ENCODE data around the gene GUCD1. TPM values are rescaled to one million over a fixed set of nuclear protein-coding genes. Genes with fewer than 3 reads are reported as not detected.

Gene GUCD1
- total RNA-seq, 2 donors from 2014 or later = 96.4 to 98.2 TPM

GRCh38 chr22:24504956-24505736 is 49.8 kb downstream of the GUCD1 start:
- no peak for ATAC-seq (replicated peaks in 1 of 2)
- Mint-ChIP-seq H3K9me3 (no peaks in the 10 kb centered on the region), H3K27me3 (ENCODE audit: low read depth) (no peaks in the 10 kb centered on the region), H3K4me3 (no peak overlapping the region), H3K36me3 (ENCODE audit: insufficient read depth in 2 of 2) (no peaks in the 10 kb centered on the region), H3K4me1 (ENCODE audit: low read depth) (peaks cover 16% of the 10 kb centered on the region), H3K27ac (no peak overlapping the region)
- no peak for DNase-seq

DNA sequence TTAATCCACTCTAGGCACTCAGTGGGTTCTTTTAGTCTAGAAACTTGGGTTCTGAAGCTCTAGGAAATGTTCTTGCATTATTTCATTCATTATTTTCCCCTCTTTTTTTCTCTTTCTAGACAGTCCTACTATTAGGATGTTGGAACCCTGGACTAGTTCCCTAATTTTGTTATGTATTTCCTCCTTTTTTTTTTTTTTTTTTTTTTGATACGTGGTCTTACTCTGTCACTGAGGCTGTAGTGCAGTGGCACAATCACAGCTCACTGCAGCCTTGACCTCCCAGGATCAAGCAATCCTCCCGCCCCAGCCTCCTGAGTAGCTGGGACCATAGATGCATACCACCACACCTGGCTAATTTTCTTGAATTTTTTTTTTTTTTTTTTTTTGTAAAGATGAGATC is 50.4 kb downstream of the GUCD1 start:
- Mint-ChIP-seq H3K4me1 (ENCODE audit: low read depth) (peaks cover 16% of the 10 kb centered on the region), H3K36me3 (ENCODE audit: insufficient read depth in 2 of 2) (no peaks in the 10 kb centered on the region), H3K4me3 (no peak overlapping the region), H3K9me3 (no peaks in the 10 kb centered on the region), H3K27ac (no peak overlapping the region), H3K27me3 (ENCODE audit: low read depth) (no peaks in the 10 kb centered on the region)
- ATAC-seq (replicated peaks in 1 of 2) (no peak), DNase-seq (no peak)

- no peak overlapping the region for H3K4me3 Mint-ChIP-seq
- no peak overlapping the region for H3K27ac Mint-ChIP-seq
- no peaks in the 10 kb centered on the region for H3K27me3 Mint-ChIP-seq (ENCODE audit: low read depth)
- DNase-seq = no peak
- no peaks in the 10 kb centered on the region for H3K36me3 Mint-ChIP-seq (ENCODE audit: insufficient read depth in 2 of 2)
- peaks cover 16% of the 10 kb centered on the region for H3K4me1 Mint-ChIP-seq (ENCODE audit: low read depth)
- H3K9me3 Mint-ChIP-seq = no peaks in the 10 kb centered on the region
- no peak for ATAC-seq (replicated peaks in 1 of 2)
Measured at GRCh38 chr22:24503843-24504338, 51.0 kb downstream of the GUCD1 start.

GRCh38 chr22:24503137-24503842 is 51.6 kb downstream of the GUCD1 start:
- peak; percentile 85 to 89 for ATAC-seq (replicated peaks in 1 of 2)
- Mint-ChIP-seq H3K27me3 (ENCODE audit: low read depth) (no peaks in the 10 kb centered on the region), H3K4me3 (no peak overlapping the region), H3K9me3 (no peaks in the 10 kb centered on the region), H3K4me1 (ENCODE audit: low read depth) (peaks cover 17% of the 10 kb centered on the region), H3K36me3 (ENCODE audit: insufficient read depth in 2 of 2) (no peaks in the 10 kb centered on the region), H3K27ac (no peak overlapping the region)
- DNase-seq = peak; percentile 59 to 71

DNA sequence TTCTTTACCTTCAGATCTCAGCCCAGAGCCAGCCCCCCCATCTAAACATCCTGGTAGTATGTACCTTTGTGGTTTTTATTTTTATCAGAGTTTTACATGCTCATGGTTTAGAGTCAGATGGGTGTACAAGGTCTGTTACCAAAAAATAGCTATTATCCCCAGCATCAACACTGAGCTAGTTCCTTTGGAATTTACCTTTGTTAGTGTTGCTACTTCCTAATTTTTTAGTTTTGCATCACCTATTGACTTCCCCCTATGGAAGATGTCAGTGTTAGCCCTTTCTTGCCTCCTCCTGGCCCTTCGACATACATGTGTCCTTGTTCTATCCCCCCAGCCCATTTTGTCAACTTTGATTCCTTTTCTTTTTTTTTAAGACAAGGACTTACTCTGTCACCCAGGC is 52.4 kb downstream of the GUCD1 start:
- H3K9me3 Mint-ChIP-seq = no peaks in the 10 kb centered on the region
- ATAC-seq (replicated peaks in 1 of 2) (no peak), DNase-seq (no peak)
- H3K36me3 Mint-ChIP-seq (ENCODE audit: insufficient read depth in 2 of 2) = no peaks in the 10 kb centered on the region
- H3K4me3 Mint-ChIP-seq = no peak overlapping the region
- peaks cover 24% of the 10 kb centered on the region for H3K4me1 Mint-ChIP-seq (ENCODE audit: low read depth)
- no peaks in the 10 kb centered on the region for H3K27me3 Mint-ChIP-seq (ENCODE audit: low read depth)
- H3K27ac Mint-ChIP-seq = no peak overlapping the region

- Mint-ChIP-seq H3K27me3 (ENCODE audit: low read depth) (no peaks in the 10 kb centered on the region), H3K4me1 (ENCODE audit: low read depth) (peaks cover 25% of the 10 kb centered on the region), H3K27ac (no peak overlapping the region), H3K9me3 (no peaks in the 10 kb centered on the region), H3K4me3 (no peak overlapping the region), H3K36me3 (ENCODE audit: insufficient read depth in 2 of 2) (no peaks in the 10 kb centered on the region)
- ATAC-seq (replicated peaks in 1 of 2) = no peak
- DNase-seq = no peak
Measured at GRCh38 chr22:24502034-24502433, 52.9 kb downstream of the GUCD1 start.

DNA sequence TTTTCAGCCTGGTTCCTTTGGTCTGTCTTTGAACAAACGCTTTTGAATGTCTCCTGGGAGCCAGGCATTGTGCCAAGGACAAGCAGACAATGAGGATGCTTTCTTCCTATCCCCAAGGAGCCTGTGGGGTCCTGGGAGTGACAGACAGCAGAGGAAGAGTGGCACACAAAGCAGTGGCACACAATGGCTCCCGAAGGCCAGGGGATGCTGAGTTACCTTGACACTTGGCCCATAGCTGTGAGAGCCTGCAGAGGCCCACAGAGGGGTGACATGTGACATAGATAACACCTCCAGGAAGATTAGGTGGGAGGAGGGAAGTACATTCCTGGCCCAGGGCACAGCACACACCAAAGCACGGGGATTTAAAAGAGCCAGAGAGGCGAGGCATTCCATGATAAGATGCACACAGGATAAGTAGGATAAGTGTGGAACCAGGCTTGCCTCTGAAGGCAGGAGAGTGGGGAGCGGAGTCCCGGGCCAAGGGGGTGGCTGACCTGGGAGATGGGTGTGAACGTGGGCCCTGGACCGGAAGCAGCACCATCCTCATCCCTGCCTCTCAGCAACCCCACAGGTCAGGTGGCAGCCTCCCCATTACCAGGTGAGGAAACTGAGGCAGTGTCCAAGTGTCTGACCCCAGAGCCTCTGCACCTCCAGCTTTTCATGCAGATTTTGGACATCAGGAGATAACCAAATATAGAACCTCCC is 53.5 kb downstream of the GUCD1 start:
- no peak overlapping the region for H3K27ac Mint-ChIP-seq
- DNase-seq (no peak), ATAC-seq (replicated peaks in 1 of 2) (no peak)
- H3K4me3 Mint-ChIP-seq = no peak overlapping the region
- no peaks in the 10 kb centered on the region for H3K36me3 Mint-ChIP-seq (ENCODE audit: insufficient read depth in 2 of 2)
- H3K4me1 Mint-ChIP-seq (ENCODE audit: low read depth) = peaks cover 25% of the 10 kb centered on the region
- H3K27me3 Mint-ChIP-seq (ENCODE audit: low read depth) = peaks cover 3% of the 10 kb centered on the region
- H3K9me3 Mint-ChIP-seq = no peaks in the 10 kb centered on the region

GRCh38 chr22:24500277-24500820 is 54.6 kb downstream of the GUCD1 start:
- Mint-ChIP-seq H3K9me3 (no peaks in the 10 kb centered on the region), H3K4me3 (no peak overlapping the region), H3K27ac (no peak overlapping the region), H3K27me3 (ENCODE audit: low read depth) (peaks cover 6% of the 10 kb centered on the region), H3K36me3 (ENCODE audit: insufficient read depth in 2 of 2) (no peaks in the 10 kb centered on the region), H3K4me1 (ENCODE audit: low read depth) (peaks cover 25% of the 10 kb centered on the region)
- DNase-seq (no peak), ATAC-seq (replicated peaks in 1 of 2) (no peak)

GRCh38 chr22:24499706-24500276 is 55.1 kb downstream of the GUCD1 start:
- ATAC-seq (replicated peaks in 1 of 2) (no peak), DNase-seq (no peak)
- no peak overlapping the region for H3K4me3 Mint-ChIP-seq
- no peak overlapping the region for H3K27ac Mint-ChIP-seq
- peaks cover 20% of the 10 kb centered on the region for H3K4me1 Mint-ChIP-seq (ENCODE audit: low read depth)
- H3K36me3 Mint-ChIP-seq (ENCODE audit: insufficient read depth in 2 of 2) = no peaks in the 10 kb centered on the region
- H3K27me3 Mint-ChIP-seq (ENCODE audit: low read depth) = peaks cover 6% of the 10 kb centered on the region
- H3K9me3 Mint-ChIP-seq = no peaks in the 10 kb centered on the region

- DNase-seq (no peak), ATAC-seq (replicated peaks in 1 of 2) (no peak)
- H3K27me3 Mint-ChIP-seq (ENCODE audit: low read depth) = peaks cover 7% of the 10 kb centered on the region
- H3K9me3 Mint-ChIP-seq = no peaks in the 10 kb centered on the region
- H3K27ac Mint-ChIP-seq = no peak overlapping the region
- peaks cover 20% of the 10 kb centered on the region for H3K4me1 Mint-ChIP-seq (ENCODE audit: low read depth)
- no peaks in the 10 kb centered on the region for H3K36me3 Mint-ChIP-seq (ENCODE audit: insufficient read depth in 2 of 2)
- no peak overlapping the region for H3K4me3 Mint-ChIP-seq
Measured at GRCh38 chr22:24498824-24499223, 56.1 kb downstream of the GUCD1 start.

GRCh38 chr22:24497841-24498258 is 57.1 kb downstream of the GUCD1 start:
- Mint-ChIP-seq H3K4me3 (no peak overlapping the region), H3K9me3 (no peaks in the 10 kb centered on the region), H3K27me3 (ENCODE audit: low read depth) (peaks cover 15% of the 10 kb centered on the region), H3K27ac (no peak overlapping the region), H3K4me1 (ENCODE audit: low read depth) (peaks cover 10% of the 10 kb centered on the region), H3K36me3 (ENCODE audit: insufficient read depth in 2 of 2) (no peaks in the 10 kb centered on the region)
- DNase-seq (no peak), ATAC-seq (replicated peaks in 1 of 2) (peak in 1 of 2 donors; percentile 49)

GRCh38 chr22:24496661-24497060 is 58.3 kb downstream of the GUCD1 start:
- no peak for DNase-seq
- Mint-ChIP-seq H3K36me3 (ENCODE audit: insufficient read depth in 2 of 2) (no peaks in the 10 kb centered on the region), H3K9me3 (no peaks in the 10 kb centered on the region), H3K27ac (no peak overlapping the region), H3K27me3 (ENCODE audit: low read depth) (peaks cover 23% of the 10 kb centered on the region), H3K4me3 (no peak overlapping the region), H3K4me1 (ENCODE audit: low read depth) (peaks cover 9% of the 10 kb centered on the region)
- no peak for ATAC-seq (replicated peaks in 1 of 2)

GRCh38 chr22:24496234-24496633 is 58.7 kb downstream of the GUCD1 start:
- DNase-seq (no peak), ATAC-seq (replicated peaks in 1 of 2) (no peak)
- H3K9me3 Mint-ChIP-seq = no peaks in the 10 kb centered on the region
- no peaks in the 10 kb centered on the region for H3K36me3 Mint-ChIP-seq (ENCODE audit: insufficient read depth in 2 of 2)
- H3K27me3 Mint-ChIP-seq (ENCODE audit: low read depth) = peaks cover 23% of the 10 kb centered on the region
- peaks cover 9% of the 10 kb centered on the region for H3K4me1 Mint-ChIP-seq (ENCODE audit: low read depth)
- H3K27ac Mint-ChIP-seq = no peak overlapping the region
- no peak overlapping the region for H3K4me3 Mint-ChIP-seq

Measured in activated T-cell treated with anti-CD3 and anti-CD28 coated beads, Interleukin-2, amount 50 U/mL, for 72 hours (primary cell).